ENCODE results near the gene ANAPC13. TPM values are rescaled to one million over a fixed set of nuclear protein-coding genes. Genes with fewer than 3 reads are reported as not detected.

ANAPC13 gene
- total RNA-seq, 4 donors from 2014 or later: 32.5 to 78.9 (median 49.4) TPM

GRCh38 chr3:134430950-134431445 is 54.8 kb downstream of the ANAPC13 start:
- Histone ChIP-seq H3K36me3 (no peaks in the 10 kb centered on the region), H3K27me3 (no peaks in the 10 kb centered on the region), H3K4me1 (peaks cover 0 to 4% (median 2%) of the 10 kb centered on the region in 4 donors), H3K27ac (replicated peaks in 1 of 4) (no peak overlapping the region), H3K4me3 (no peak overlapping the region), H3K9me3 (no peaks in the 10 kb centered on the region)
- DNase-seq (ENCODE audit: extremely low spot score): no peak
- TF ChIP-seq CTCF (IDR thresholded peaks at IDR 0.05) (no peak), POLR2AphosphoS5 (IDR thresholded peaks at IDR 0.05) (no peak), EP300 (IDR thresholded peaks at IDR 0.05) (no peak), POLR2A (IDR thresholded peaks at IDR 0.05; ENCODE audit: low read depth) (no peak)
- intact Hi-C loops (cut with DNase I): no loop called here
- 80% methylated on average over 4 of the region's 4 CpGs for WGBS

DNA sequence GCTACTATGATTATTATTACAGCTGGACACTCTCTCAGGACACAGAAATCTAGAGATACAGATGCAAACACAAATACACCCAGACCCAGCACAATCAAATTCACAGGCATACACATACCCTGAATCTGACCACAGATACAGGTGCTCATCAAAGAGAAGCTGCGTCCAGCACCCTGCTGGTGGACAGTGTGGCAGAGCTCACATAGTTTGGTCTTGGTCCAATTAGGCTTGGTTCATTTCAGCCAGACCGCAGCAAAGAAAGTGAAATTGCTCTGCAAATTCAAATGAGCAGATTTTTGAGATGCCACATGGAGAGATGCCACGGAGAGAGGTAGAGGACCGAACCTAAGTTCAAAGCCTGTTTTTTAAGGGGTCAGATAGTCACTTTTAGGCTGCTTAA is 55.6 kb downstream of the ANAPC13 start:
- Histone ChIP-seq H3K4me1 (peaks cover 0 to 4% (median 2%) of the 10 kb centered on the region in 4 donors), H3K4me3 (no peak overlapping the region), H3K27ac (replicated peaks in 1 of 4) (no peak overlapping the region), H3K27me3 (no peaks in the 10 kb centered on the region), H3K36me3 (no peaks in the 10 kb centered on the region), H3K9me3 (no peaks in the 10 kb centered on the region)
- TF ChIP-seq POLR2A (IDR thresholded peaks at IDR 0.05; ENCODE audit: low read depth) (no peak), POLR2AphosphoS5 (IDR thresholded peaks at IDR 0.05) (no peak), EP300 (IDR thresholded peaks at IDR 0.05) (no peak), CTCF (IDR thresholded peaks at IDR 0.05) (no peak)
- DNase-seq (ENCODE audit: extremely low spot score): no peak
- 94% methylated on average over 4 of the region's 4 CpGs for WGBS
- intact Hi-C loops (cut with DNase I): no loop called here

GRCh38 chr3:134428401-134428800 is 57.4 kb downstream of the ANAPC13 start:
- WGBS: 92% methylated on average over 2 of the region's 4 CpGs
- Histone ChIP-seq H3K36me3 (no peaks in the 10 kb centered on the region), H3K4me1 (peaks cover 0 to 4% (median 2%) of the 10 kb centered on the region in 4 donors), H3K27me3 (no peaks in the 10 kb centered on the region), H3K27ac (replicated peaks in 1 of 4) (no peak overlapping the region), H3K9me3 (no peaks in the 10 kb centered on the region), H3K4me3 (no peak overlapping the region)
- intact Hi-C loops (cut with DNase I): no loop called here
- TF ChIP-seq POLR2AphosphoS5 (IDR thresholded peaks at IDR 0.05) (no peak), CTCF (IDR thresholded peaks at IDR 0.05) (no peak), EP300 (IDR thresholded peaks at IDR 0.05) (no peak), POLR2A (IDR thresholded peaks at IDR 0.05; ENCODE audit: low read depth) (no peak)
- no peak for DNase-seq (ENCODE audit: extremely low spot score)

Other genes starting within 250 kb of the ANAPC13 start
- 100 to 1,000 TPM in 2 of 4 donors, 10 to 100 TPM in 2; 78.2 to 120 (median 96.5) TPM for gene RYK, start 235.1 kb downstream of the ANAPC13 start, total RNA-seq
- gene AMOTL2, start 111.5 kb downstream of the ANAPC13 start, total RNA-seq: 100 to 1,000 TPM; 111 to 313 (median 155) TPM
- gene CEP63, start 72 bp upstream of the ANAPC13 start, total RNA-seq: 10 to 100 TPM; 16.7 to 26.2 (median 22.6) TPM
- gene KY, start 165.0 kb upstream of the ANAPC13 start, total RNA-seq: 1 to 10 TPM in 2 of 4 donors, under 1 TPM in 2; 0.33 to 1.9 (median 0.81) TPM

Measured in esophagus muscularis mucosa (tissue), 4 donors.